DMS79 treated with DMSO at 0.1 percent for 48 hours (cell line): ENCODE data around the gene ESRRG.
"Not testable (repeated sequence)": the region's sequence is repeated elsewhere in the genome, so short reads cannot be mapped to it uniquely, and the experiment has no call there.

Experiments
- DNase-seq: peaks from one replicate; lab custom pipeline; 2025; lab: John Stamatoyannopoulos, UW

The ESRRG gene

DNA sequence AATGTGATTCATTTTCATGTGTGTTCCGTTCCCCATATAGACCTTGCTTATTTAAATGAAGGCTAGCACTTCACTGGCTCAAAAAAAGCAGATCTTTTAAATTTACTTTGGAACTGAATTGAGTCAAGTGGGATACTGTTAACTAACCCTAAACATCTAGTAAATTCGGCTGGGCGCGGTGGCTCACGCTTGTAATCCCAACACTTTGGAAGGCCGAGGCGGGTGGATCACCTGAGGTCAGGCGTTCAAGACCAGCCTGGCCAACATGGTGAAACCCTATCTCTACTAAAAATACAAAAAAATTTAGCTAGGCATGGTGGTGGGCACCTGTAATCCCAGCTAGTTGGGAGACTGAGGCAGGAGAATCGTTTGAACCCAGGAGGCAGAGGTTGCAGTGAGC, 19.2 kb downstream of the ESRRG start:
- not testable (repeated sequence) for DNase-seq

DNA sequence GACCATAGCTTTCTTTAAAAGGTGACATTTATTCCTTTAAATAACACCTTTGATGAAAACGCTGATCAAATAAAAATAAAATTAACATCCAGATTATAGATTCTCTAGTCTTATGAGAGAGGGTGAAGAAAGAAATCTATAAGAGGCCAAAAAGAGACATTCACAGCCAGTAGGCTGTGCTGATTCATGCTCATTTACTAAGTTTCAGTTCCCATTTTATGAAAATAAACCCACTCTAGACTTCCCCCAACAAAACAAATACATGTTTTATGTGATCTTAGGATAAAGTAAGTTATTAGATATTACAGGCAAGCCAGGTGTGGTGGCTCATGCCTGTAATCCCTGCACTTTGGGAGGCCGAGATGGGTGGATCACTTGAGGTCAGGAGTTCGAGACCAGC, 21.1 kb downstream of the ESRRG start:
- no peak for DNase-seq

DNA sequence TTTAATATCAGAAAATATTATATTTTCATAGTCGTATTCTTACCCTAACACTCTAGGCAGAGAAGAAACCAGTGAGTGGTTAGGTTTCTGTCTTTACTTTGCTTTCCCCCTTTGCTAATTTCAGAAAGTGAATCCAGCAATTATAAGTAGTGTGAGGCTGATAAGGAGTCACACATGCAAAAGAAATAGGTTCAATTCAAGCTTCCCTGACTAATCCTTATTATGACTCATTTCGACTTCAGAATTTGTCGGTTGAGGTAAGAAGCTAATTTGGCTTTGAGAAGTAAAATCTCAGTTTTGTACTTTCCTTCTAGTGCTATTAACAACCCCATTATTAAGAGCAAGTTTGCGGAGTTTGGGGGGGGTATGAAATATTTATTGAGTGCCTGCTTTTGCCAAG, 22.4 kb downstream of the ESRRG start:
- DNase-seq, result no peak

DNA sequence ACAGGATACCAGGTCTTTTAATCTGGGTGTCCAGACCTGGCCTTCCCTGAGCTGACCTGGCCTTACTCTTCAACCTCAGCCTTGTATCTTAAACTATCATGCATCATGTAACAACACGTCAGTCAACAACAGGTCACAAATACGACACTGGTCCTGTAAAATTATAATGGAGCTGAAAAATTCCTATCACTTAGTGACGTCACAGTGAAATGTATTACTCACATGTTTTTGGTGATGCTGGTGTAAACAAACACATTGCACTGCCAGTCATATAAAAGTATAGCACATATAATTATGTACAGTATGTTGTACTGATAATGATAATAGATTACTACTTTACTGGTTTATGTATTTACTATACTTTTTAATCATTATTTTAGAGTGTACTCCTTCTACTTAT, 31.5 kb downstream of the ESRRG start:
- DNase-seq, result no peak

DNA sequence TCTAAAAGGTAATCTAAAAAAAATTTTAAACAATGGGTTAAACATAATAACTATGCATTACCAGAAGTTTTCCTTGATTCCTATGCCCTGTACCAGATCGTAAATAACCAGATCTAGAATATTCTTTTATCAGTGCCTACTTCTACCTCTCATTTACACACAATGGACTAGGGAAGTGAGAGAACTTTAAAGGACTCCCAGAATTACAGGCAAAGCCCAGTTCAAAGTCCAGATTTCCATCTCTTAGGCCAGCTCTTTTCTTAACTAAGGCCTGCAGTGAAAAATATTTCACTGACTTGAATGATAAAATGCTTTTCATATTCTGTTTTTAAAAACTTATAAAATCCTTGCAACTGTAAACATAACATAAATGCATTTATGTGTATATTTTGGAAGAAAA, 32.6 kb downstream of the ESRRG start:
- DNase-seq, result no peak

DNA sequence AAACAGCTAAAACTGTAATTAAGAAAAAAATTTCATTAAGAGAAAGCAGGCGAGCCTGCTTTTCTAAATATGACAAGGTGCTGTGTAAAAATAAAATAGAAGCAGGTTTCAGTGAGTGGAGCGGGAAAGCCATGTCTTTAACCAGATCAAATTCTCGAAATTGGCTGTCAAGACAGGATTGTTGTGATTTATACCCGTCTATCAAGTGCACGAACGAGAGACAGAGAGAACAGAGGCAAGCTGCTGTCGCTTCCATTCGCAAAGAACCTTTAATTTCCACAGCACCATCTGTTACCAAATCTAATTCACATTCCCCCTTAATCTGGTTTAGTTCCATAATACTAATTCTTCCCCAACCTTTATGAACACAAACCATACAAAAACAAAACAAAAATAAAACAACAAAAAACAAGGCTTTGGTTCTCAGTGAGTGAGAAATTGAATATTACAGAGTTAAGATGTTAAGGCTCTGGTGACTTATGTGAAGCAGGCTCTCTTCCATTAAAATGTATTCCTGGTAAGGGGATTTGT, 35.0 kb downstream of the ESRRG start:
- no peak for DNase-seq

DNA sequence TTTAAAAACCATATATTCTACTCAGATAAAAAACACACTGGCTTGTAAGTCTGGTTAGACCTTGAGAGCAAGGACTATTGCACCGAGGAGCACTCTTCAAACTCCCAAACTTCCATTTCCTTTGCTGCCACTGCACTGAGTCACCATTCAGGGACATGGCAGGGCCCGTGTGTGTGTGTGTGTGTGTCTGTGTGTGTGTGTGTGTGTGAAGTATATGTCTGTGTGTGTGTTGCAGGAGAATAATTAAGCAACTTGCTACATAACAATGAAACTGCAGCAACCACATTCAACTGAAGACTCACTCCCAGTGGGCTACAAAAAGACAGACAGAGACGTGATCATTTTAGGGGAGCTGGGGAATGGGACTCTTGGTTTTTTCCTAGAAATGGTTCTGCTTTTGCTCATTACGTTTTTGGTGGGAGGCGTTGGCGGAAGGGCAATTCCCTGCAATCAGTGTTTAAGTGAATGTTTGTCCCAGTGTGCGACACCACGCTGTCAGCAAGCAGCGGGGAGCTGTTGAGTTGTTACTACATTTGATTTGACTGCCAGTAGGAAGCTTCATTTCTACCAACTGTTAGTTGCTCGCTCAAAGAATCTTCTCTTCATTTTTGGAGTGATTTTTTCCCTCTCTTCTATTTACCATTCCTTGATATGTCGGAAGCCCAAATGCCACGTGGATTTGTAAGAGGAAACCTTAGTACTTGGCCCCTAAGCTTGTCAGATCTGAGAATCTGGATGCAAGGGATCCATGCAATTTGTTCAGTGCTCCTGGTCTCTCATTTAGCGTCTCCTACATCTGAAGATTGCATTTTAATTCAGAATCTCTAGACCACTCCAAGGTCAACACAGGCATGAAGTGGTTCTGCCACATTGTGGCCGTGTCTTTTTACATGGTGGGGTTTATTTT, 36.1 kb downstream of the ESRRG start:
- no peak for DNase-seq

DNA sequence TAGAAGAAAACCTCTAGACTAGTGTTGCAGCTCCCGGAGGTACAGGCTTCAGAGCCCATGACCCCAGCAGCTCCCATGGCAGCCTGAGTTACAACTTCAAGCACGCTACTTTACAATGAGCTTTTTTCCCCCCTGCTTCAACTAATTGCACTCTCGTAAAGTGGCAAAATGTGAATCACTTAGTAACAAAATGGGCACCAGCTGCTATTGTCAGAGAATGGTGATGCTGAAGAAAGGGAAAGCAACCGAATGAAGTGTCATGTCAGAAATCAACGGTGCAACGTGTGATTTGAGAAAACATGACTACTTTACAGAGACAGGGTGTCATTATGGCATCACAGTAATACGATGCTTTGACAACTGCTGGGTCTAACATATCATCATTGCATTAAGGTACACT, 40.5 kb downstream of the ESRRG start:
- DNase-seq, result no peak

DNA sequence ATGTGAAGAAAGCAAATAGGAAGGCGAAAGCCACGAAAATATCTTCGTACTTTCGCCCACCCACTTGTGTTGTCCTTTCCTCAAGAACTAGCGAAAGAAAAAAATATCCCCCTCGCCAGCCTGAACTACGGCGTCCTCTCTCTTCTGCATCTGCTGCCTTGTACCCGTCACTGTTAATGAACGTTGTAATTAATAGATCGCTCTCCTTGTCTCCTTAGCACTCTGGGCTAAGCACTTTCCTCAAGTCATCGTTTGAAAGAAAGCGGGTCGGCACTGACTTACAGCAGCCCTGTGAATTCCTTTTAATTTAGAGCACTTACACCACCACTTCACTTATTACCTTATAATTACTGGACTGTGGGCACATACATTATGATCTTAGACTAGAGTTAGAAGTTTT, 44.1 kb downstream of the ESRRG start:
- no peak for DNase-seq

DNA sequence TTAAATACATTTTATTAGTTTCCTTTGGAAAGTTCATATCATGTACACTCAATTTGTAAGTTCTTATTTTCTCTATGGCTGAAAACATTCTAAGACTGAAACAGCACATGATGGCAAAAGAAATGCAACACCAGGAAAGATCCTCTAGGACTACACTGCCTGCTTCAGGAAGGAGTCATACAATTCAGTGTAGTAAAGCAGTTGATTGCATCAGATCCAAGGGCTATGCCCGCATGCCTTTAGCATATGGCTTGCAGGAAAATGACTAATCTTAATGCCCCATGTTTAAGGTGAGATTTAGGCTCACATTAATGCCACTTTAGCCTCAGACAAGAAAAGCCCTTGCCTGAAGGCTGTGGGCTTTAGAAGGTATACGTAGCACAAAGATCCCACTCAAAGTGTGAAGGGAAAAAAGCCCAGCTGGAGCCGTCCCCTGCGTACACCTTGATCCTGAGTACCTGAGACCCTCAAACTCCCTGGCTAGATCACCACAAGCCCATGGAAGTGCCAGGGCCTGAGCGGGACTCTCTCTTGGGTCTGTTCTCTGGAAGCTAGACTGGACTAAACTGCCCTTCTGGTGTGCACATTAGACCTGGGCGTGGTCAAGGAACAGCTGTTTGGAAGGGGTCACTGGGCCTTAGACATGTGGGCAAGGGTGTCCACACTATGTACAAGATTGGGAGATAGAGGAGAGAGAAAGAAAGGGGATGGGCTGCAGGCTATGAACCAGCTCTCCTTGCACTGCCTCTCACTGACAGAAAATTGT, 52.9 kb downstream of the ESRRG start:
- no peak for DNase-seq

DNA sequence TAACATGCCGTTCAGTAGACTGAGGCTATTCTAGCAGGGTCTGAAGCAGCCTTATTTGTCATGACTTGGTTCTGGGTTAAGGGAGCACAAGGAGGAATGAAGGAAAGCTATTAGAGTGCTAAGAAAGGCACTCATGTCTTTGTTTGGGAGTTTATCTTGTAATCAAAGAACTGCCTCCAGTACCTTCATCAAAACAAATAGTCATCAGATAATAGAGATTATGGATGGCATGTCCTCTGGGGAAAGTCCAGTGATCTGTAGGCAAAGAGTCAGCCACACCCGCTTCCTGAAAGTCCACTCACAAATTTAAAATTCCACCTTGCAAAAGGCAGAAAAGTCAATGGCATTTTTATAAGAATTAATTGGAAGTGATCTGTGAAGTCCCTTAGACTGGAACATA, 56.8 kb downstream of the ESRRG start:
- DNase-seq, result no peak

DNA sequence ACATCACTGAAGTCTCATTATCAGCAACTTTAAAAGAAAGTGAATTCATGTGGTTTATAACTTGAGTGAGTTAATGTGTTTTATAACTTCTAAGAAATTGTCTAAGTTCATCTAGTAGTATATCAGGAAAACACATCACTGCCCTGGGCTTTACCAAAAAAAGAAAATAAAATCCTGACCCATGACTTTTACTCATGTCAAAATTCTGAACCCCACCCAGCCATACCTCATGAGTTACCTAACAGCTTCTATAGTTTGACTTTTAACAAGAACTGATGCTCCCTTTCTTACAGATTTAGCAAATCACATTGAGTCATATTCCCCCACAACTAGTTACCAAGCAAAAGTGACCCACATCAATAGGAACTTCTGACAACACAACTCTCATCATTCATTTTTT, 57.4 kb downstream of the ESRRG start:
- DNase-seq, result no peak

DNA sequence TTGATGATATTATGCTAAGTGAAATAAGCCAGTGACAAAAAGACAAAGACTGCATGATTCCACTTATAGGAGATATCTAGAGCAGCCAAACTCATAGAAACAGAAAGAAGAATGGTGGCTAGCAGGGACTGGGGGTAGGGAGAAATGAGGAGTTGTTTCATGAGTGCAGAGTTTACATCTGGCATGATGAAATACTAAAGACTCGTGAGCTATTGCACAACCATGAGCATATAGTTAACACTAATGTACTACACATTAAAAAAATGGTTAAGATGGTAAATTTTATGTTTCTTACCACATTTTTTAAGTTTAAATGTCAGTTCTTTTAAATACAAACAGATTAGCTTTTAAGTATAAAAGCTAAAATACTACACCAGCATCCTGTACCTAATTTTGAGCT, 57.8 kb downstream of the ESRRG start:
- no peak for DNase-seq

DNA sequence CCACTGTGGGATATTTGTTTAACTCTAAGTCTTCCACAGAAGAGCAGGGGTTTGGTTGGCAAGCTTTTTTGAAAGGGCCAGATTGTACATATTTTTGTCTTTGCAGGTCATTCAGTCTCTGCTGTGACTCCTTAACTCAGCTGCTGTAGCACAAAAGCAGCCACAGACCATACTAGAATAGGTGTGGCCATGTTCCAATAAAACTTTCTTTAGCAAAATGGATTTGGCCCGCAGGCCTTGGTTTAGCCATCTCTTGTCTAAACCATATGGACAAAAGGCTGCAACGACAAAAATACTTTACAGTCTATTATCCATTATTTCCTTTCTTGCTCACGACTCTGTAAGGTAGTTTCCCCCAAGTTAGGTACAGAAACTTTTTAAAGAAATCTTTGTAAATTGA, 60.5 kb downstream of the ESRRG start:
- no peak for DNase-seq

DNA sequence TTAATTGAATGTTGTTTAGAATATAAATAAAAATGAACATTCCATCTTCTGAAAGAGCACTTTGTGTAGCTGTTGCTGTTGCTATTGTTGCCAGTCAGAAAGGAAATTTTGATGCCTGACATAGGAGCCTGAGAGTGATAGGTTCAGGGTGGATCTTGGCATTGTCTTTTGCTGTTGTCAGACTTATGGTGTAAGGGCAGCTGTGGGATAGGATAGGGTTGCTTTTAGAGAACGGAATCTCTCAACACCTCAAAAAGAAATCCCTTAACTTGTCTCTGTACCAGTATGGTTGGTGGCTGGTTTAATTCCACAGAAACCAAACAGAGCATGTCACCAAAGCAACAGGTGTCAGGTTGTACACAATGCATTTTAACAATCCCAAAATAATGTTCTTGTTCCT, 62.7 kb downstream of the ESRRG start:
- no peak for DNase-seq

DNA sequence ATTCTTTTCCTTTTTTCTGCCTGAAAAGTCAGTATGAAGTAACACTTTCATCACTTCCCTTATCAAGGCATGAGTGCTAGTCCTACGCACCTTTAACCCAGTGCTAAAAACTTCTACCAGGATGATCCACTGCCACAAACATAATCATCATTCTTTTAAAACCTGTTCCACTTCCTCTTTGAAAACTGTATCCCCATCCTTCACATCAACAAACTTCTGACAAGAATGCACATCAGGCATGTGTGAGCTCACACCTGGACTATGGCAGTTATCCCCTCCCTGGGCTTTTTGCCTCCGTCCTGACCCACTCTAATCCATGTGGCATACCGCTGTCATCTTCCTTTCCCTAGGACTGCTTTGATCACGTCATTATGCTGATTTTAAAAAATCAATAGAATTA, 70.2 kb downstream of the ESRRG start:
- DNase-seq, result no peak

DNA sequence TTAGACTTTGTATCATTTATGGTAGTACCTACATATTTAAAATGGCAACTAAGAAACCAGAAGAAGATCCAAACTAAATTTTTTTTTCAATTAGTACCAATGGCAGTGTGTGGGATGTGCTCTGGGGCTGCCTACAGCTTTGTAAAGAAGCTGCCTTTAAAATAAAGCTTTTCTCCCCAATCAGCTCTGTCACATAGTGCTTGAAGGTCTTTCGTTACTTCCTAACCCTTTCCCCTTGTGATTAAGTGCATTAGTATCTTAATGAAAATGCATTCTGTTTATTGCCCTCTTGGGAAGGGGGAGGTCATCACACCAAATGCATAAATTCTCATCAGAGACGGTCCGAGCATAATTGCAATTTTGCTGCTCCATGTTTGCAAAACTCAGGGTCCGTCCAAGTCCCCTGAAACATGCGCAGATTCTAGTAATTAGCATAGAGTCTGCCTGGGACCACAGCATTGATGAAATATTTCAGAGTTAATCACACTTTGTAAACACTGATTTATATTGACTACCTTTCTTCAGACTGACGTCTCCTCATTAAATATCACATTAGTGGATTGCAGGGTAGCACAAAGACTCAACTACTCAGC, 71.3 kb downstream of the ESRRG start:
- DNase-seq, result no peak

DNA sequence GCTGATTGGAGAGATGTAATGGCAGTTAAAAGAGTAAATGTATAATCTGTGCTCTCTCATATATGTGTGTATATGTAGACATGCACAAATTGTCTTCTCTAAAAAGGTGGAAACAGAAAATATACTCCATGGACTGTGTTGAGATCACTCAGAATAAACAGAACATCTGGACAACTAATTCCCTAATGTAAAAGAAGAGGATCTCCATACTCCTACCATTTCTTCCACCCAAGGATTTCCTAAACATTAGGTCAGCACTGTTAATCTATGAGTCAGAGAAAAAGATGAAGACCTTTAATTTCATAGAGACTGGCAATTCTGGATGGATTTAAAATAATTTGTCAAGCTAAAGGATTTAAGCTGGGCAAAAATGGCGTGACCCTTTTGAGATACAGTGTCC, 80.1 kb downstream of the ESRRG start:
- no peak for DNase-seq

DNA sequence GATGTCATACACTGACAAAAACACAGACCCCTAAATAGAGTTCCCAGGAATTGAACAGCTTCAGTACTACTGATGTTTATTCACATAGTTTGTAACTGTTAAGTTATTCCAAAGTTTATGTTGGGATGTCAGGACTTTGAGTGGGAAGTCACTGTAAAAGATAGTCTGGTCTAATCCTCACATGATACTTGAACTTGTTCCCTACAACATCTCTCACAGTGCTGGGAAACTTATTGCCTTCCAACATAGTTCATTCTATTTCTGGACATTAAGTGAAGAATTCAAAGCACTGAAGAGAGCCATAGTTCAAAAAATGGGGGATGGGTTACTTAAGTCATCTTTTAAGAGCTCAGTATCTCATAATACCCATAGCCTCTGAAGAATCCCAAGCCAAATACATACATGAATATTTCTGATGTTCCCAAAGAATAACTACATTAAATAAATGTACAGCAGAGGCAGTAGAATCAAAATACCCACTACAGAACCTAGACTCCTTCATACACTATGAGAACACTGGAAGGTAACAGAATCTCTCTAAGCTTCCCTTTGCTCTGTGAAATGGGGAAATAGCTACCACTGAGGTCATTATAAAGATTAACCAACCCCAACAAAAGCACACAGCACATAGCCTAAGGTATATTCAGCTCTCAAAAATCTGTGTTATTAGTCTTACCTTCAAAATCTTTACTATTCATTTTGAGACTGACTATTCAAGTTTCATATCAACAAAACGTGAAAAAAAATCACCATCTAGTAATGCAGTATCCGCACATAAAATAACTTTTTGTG, 81.4 kb downstream of the ESRRG start:
- no peak for DNase-seq

DNA sequence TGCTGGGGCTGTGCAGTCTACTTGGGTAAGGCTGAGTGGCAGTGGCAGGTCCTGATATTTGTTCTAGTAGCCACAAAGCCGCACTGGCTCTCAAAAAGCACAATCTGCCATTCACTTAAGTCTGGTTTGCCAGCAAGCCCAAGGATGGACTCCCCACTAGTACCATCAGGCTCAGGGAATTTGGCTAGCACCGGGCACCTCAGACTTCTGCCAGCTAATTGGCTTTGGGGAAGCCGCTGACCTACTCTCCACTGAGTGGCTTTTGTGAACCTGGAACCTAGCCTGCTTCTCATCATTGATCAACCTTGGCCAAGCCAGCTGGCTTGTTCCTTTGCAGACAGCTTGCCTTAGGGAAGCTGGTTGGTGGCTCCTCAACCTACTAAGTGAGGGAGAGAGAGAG, 83.1 kb downstream of the ESRRG start:
- DNase-seq, result no peak

DNA sequence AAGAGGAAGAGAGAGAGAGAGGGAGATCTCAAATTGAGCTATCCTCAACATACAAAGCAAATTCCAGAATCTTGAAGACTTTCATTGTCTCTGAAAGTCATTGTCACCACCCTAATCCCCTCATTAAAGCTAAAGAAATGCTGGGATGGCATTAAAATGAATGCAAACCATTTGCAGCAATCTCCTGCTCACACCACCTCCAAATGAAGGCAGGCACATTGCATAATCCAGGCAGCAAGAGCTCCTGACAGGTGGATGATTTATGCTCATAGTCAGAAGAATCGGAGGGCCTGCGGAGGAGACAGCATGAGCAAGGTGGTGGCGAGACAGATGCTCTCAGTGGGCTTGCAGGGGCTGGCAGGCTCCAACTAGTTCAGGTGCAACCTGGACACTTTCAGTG, 90.2 kb downstream of the ESRRG start:
- DNase-seq, result no peak

DNA sequence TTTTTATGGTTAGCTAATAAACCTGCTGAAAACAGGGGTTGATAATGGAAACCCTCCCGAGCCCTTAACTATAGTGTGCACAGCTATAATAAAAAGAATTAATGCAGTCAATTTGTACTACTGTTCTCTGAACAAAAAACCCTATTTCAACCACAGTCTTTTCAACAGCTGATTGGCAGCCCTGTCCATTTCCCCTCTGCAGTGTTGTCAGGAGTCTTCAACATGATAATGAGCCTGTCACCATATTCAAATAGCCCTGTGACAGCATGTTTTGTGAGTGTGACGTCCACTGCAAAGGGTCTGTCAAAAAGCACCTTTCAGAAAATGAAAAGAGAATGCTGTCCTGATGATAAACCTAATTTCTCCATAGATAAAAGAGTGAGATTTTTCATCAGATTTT, 92.7 kb downstream of the ESRRG start:
- no peak for DNase-seq
